Bone marrow (tissue), 2 donors: ENCODE data around the gene AHCYL2.
"Not testable (repeated sequence)": the region's sequence is repeated elsewhere in the genome, so short reads cannot be mapped to it uniquely, and the experiment has no call there.

ENCODE experiments used
- DNase-seq, 2 donors: peaks; one replicate each; lab custom pipeline; 2025; lab: John Stamatoyannopoulos, UW

Gene AHCYL2

DNA sequence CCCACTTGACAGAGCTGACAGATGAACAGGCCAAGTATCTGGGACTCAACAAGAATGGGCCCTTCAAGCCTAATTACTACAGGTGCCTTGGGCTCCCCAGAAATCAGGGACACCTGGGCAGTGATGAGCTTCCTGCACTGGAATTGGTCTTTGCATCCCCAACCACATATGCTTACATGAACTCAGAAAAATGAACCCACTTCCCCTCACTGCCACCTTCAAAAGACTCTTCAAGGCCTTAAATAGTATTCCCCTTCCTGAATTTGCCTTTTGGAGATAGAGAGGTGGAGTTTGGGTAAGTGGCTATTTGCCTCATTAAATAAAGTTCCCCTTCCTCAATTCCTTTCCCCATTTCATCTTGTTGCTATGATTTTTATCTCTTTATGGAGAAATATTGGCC, 201.7 kb downstream of the AHCYL2 start:
- no peak for DNase-seq

DNA sequence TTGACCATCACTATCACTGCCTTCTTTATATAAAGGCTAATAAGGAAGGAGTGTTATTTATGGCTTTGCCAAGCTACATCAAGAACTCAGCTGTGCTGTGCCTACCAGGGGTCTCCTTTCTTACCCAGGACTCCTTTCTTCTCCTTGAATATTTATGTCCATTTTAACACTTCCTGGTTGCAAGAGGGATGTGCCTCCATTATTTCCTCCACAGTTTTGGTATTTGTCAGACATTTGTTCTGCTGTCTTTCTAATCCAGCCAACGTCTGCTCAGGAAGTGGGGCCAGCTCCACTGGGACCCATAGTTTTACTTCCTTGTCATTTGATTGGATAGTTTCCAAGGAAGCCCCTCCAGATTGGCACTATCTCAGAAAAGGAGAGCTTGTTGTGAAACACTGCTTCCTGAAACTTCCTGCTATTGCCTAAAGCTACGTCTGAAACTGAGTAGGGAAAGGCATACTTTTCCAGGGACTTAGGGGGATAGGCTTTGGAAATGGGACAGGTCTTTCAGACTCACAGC, 202.8 kb downstream of the AHCYL2 start:
- DNase-seq: no peak

DNA sequence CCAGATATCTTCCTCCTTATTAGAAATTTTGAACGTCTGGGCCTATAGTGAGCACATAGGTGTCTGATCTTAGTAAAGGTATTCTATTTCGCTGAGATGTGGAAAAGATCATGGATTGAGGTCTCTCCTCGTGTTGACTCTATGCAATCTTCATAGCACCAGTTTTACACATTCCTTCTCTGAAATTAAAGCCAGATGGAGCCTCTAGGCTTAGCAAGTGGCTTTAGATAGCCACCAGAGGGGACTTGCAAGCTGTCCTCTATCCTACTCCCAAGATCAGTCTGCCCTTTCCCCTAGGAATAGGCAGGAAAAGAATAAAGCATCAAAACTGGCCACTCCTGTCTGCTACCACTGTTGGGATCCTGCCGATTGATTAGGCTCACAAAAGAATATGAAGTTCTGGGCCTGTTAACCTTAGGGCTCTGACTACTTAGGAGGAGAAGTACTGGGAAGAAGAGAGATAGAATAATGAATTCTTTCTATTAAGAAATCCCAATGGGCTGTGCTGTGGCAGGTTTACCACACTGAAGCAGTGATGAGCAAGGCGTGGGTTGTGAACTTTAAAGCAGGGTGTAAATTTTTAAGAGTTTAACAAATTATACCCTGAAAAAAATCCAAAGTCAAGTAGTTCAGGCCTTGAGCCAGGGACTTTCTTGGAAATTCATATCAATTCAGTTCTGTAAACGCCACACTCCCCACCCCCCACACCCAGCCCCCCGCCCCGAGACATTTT, 207.2 kb downstream of the AHCYL2 start:
- DNase-seq: no peak

DNA sequence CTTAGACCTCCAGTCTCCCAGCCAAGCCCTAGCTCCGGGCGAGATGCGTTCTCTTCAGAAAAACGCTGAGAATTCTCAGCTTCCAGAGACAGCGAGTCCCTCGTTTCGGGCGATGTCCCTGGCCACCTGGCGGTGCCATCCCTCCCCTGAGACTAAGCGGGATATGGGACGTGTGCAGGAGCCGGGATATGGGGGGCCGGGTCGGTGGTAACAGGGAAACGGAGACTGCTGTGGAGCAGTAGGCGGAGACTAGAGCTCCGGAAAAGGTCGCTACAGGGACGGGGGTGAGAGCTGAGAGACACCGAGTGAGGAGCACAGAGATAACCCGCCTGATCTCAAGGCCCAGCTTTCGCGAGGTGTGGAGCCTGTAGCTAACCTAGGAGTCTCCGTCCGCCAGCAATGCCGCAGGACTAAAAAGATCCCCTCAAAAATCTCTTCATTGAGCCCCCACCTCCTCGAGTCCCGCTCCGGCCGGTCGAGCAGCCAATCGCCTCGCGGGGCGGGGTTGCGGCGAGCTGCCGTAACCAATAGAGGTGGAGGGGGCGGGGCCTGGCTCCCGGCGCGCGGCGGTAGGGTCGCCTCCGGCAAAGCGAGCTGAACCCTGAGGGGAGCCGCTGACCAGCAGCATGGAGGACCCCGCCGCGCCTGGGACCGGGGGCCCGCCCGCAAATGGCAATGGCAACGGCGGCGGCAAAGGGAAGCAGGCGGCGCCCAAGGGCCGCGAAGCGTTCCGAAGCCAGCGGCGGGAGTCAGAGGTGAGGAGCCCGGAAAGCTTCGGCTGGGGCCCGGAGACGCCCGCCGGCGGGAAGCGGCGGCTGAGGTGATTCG, 209.2 kb downstream of the AHCYL2 start, which contains the start of gene STRIP2:
Gene STRIP2 (plus strand): TSS at position 586 of the 828 bp plus-strand sequence. CDS start 41 bp downstream, at position 627.
- DNase-seq: peak; percentile 58 to 73

DNA sequence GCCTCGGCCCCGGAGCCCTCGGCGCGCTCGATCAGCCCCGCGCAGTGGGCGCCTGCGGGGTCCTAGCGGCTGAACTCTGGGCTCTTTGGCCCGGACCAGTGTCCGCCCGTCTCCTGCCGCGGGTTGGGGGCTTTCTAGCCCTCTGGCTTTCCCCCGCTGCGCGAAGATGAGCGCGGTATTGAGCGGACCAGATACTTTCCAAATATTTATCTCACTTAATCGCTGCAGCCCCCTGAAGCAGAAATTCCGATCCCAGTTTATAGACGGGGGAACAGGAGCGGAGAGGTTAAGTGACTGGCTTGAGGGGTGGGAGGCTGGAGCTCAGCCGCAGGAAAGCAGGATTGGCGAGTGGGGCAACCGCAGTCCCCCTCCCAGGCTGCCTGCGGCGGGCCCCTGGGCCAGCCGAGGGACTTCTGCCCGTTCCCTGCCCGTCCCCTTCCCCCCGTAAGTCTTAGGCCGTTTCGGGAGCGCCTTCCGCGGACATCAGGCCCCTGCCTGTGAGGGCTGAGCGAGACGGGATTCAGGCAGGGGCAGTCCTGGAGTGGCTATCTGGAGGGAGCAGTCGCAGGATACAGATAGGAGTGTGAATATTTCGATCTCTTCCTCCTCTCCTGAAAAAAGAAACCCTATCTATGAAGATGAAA, 210.0 kb downstream of the AHCYL2 start:
- DNase-seq: no peak

DNA sequence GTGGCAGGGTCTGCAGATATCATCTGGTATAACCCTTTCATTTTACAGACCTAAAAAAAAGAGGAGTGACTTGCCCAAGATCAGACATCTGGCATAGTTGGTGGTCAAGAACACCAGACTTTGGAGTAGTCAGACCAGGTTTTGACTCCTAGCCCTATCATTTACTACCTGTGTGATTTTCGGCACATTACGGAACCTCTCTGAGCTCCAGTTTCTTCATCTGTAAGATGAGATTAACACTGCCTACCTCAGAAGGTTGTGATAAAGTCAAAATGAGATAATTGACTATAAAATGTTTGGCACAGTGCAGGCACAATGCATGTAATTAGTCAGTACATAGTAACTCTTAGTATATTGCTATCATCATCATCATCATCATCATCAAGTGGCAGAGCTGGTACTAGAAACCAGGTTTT, 210.6 kb downstream of the AHCYL2 start:
- DNase-seq: no peak

DNA sequence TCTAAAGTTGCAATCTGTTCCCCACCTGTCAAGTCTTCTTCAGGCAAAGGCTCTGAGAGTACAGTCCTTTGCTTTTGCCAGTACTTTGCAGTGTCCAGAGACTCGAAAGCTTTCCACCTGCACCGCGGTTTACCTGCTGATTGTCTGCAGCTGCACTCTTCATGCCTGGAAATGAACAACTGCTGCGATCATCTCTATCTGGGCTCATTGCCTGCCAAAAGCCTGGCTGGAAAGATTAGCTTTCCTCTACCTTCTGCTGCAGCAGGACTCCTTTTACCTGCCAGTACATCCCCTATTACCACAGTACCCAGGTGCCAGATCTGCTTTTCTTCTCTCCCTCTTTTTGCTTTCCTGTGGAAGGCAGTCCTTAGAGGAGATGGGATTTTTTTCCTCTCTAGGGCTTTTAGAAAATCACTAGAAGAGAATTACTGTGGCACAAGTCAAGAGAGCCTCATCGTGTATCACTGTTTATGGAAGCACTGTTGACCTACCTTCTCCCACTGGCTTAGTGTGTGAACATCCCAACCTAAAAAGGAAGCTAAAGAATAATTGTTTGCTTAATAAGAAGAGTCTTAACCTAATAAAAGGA, 211.6 kb downstream of the AHCYL2 start:
- DNase-seq: no peak

DNA sequence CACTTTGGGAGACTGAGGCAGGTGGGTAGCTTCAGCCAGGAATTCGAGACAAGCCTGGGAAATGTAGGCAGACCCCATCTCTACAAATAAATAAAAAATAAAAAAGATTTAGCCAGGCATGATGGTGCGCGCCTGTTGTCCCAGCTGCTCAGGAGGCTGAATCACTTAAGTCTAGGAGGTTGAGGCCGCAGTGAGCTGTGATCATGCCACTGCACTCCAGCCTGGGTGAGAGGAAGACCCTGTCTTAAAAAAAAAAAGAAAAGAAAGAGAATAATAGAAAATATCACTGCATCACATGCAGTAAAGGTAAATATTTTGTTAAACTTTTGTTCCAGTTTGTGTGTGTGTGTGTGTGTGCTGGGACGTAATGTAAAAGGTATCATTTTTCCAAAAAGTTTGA, 212.4 kb downstream of the AHCYL2 start:
- DNase-seq: no peak

DNA sequence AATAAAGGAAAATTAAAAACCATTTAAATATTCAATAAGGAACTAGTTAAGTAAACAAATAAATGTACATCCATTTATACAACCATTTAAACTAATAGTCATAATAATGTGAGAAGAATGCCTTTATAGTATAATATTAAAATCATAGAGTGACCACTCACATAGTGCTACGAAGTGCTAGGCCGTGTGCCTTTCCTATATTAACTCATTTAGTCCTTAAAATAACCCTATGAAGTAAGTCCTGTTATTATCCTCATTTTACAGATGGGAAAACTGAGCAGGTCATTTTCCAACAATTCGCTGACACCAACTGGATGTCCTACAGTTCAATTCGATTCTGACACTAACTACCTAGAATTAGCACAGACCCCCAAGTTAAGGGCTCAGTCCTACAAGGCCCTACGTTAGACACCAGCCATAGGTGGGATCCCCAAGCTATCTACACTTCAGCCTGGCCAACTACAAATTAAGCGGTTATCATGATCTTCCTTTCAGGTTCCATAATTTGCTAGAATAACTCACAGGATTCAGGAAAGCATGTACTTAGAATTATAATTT, 213.5 kb downstream of the AHCYL2 start:
- DNase-seq: no peak

DNA sequence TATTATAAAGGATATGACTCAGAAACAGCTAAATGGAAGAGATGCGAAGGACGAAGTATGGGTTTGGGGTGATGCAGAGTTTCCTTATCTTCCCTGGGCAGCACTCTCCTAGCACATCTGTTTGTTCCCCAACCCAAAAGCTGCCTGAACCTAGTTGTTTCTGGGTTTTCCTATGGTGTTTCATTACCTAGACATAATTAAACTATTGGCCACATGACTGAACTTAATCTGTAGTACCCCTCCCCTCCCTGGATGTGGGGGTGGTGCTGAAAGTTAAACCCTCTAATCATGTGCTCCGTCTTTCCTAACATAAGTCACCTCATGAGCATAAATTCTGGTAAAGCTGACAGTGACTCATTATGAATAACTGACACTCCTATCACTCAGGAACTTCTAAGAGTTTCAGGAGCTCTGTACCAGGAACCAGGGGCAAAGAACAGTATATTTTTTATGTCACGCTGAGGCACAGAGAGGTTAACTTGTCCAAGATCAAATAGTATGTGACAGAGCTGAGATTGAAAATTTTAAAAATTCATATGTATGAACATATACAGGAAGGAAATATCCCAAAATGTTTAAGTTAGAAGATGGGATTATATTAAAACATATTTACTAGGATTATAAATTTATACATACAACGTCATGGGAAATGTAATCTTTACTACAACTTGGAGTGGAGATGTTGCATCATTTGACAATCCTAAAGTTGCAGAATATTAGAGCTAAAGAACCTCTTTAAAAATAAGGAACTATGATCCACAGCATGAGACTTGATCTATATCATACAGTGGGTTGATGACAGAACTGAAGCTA, 214.2 kb downstream of the AHCYL2 start:
- DNase-seq: peak in 1 of 2 donors; percentile 90

DNA sequence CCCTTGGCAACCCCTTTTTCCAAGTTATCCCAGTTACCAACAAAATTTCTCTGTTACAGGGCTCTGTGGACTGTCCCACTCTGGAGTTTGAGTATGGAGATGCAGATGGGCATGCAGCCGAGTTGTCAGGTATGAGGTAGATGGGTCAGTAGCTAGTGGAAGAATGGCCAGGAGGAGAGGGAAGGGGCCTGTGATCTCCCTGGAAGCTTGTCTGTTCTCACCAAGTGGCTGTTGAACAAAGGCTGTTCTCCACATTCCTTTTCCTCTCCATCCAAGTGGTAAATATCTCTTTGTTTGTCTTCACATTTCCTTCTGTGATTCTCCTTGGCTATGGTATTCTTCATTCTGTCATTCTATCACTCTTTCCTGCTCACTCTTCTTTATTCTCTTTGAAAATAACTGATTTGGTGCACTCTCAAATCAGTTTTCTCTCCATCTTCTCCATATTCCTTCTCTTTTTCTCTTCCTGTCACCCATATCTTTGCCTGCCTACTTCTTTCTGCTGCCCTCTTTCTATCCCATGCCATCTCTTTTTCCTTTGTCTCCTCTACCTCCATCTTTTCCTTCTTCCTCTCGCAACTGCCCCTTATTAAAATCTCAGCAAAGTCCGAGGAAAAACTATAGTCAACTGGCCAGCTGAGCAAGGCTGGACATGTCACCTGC, 215.3 kb downstream of the AHCYL2 start:
- no peak for DNase-seq

DNA sequence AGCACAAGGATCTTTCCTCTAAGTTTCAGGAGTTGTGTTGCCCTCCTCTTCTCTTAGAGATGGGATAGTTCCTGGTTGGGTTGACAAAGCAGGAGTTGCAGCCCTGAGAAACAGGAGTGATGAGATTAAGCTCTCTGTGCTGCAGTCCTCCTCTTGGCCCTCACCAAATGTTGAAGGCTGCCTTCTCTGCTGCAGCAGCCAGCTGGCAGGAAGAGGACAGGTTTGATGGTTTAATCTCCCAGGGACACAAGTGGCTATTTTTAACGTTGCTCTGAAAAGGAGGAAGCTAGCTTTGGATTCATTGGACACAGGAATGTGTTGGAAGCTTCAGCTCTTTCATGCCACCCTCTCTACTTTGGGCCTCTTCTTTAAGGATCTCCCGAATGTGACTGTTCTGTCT, 218.8 kb downstream of the AHCYL2 start:
- DNase-seq: no peak

DNA sequence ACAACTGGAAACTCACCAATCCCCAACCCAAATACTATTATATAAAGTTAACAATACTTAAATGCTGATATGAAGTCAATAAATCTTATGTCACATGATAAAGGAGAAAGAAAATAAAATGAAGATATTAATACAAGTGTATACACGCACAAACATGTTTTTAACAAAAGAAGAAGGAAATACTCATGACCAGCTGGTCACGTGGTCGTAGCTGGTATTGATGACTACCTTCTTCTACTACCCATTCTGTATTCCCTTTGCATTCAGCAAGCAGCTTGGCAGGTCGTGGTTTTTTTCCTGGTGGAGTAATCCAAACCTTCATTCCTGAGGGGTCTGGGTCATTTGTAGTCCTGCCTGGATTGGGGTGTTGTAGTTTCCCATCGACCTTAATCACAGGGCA, 219.9 kb downstream of the AHCYL2 start:
- DNase-seq: not testable (repeated sequence)

DNA sequence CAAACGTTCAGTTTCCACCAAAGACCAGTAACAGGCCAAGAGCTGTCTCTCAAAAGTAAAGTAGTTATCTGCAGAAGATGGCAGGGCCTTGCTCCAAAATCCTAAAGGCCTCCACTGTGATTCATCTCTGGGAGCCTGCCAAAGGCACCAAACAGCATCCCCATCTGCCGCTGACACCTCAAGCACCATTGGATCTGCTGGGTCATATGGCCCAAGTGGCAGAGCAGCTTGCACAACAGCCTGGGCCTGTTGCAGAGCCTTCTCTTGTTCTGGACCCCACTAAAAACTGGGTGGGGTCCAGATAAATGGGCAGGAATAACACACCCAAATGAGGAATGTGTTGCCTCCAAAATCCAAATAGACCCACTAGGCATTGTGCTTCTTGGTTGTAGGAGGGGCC, 222.1 kb downstream of the AHCYL2 start:
- not testable (repeated sequence) for DNase-seq

DNA sequence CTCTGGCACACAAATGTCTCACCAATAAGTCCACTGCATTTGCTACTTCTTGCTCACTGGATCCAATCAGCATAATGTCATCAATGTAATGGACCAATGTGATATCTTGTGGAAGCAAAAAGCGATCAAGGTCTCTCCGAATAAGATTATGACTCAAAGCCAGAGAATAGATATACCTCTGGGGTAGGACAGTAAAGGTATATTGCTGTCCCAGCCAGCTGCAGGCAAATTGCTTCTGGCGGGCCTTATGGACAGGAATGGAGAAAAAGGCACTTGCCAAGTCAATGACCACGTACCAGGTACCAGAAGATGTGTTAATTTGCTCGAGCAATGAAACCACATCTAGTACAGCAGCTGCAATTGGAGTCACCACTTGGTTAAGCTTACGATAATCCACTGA, 222.6 kb downstream of the AHCYL2 start:
- DNase-seq: not testable (repeated sequence)

DNA sequence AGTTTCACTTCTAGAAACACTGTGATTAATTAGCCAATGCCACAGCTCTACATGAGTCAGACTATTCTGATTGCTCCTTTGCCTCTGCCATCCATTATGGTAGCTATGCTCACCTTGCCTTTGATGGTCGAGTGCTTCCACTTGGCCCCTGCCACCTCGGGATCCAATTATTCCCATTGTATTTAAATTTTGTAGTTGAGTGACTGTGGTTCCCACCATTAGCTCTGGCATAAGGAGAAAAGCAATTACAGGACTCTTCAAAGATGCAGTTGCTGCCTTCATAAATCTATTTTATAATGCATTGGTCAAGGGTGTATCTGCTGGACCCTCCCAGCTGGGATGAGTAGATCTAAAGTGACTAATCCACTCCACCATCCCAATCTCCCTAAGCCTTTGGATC, 223.8 kb downstream of the AHCYL2 start:
- not testable (repeated sequence) for DNase-seq

DNA sequence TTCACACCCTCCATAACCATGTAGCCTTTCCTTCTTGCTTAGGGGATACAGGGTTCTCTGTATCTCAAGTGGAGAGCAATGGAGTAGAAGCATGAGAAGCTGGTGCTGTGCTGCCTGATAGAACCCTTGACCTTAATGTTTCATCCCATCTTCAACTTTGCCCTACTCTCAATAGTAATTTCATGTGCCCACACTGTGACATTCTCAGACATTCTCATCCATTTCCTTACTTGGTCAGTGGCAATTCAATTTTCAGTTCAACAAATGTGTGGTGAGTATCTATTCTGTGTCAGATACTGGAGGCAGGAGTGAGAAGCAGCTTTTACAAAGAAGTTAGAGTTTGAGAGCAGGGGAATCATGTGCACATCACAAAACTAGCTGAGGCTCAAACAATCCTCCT, 225.5 kb downstream of the AHCYL2 start:
- DNase-seq: no peak

DNA sequence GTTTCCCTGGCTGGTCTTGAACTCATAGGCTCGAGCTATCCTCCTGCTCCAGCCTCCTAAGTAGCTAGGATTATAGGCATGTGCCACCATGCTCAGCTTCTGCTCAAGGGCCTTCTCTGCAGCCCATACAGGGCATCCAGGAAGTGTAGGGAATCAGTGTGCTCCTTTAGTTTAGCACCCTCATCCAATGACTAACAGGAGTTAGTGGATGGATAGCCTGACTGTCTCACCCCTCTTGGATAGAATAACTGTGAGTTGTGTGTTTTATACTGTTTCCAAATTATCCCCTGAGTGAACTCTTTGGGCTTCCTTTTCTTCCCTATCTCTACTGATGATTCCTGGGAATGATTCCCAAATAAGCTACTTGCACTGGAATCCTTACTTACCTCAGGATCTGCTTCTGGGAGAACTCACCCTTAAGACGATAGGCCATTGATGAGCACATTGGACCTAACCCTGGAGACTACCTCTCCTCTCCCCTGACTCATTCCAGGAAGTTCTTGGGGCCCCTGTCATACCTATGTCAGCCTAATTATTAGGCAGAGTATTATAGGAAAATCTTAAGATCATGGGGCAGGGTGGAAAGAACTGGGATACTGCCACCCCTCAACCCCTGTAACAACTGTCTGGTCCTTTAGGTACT, 227.9 kb downstream of the AHCYL2 start:
- DNase-seq: no peak

DNA sequence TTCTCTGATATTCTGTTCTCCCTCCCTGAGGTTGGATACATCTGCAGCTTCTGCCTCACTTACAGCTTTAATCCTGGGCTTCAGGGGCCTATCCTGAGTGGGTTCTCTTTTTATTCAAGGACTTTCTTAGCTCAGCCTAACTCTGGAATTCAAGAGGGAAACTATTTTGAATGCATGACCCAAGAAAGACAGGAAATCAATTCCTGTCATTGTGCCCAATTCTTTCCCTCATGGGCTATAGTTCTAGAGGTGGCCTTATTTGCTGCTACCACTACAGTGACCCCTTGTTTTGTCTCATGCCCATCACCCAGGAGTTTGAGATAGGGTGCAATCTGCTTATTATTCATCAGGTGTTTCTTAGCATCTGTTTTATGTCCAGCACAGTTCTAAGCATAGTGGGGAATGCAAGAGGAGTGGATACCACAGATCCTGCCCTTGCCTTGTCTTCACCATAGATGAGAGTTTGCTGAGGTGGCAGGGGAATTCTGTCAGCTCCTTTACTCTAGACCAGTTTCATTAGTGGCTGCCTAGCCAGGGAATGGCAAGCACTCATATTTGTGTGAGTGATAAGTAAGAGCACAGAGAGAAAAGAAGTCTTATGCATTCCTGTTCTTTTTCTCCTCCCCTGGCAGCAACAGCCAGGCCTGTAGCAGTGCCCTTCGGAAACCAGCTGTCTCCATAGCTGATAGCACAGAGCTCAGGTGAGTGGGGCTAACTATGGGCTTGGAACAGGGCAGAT, 228.8 kb downstream of the AHCYL2 start:
- no peak for DNase-seq
